K562 (cell line): ENCODE data around the gene EMILIN3.

Experiments used
- CREB1 ChIP-seq, 2 experiments: sonication (generic) in 1 of 2; formaldehyde crosslinking in 1 of 2; IDR thresholded peaks; 2 replicates each; pipeline versions ENCODE4 v1.6.1 to v1.8.0; 2012 to 2022; ENCODE audit warnings: inconsistent platforms in 1 of 2, mild to moderate bottlenecking in 1 of 2, missing genetic modification reagents in 1 of 2, moderate library complexity in 1 of 2
- CREM ChIP-seq: IDR thresholded peaks from 2 replicates; pipeline ENCODE4 v1.6.1; 2014; ENCODE audit warnings: antibody characterized with exemption, low read depth
- NFIC ChIP-seq: fragments of 450-650 bp; IDR thresholded peaks from 2 replicates; pipeline ENCODE4 v1.6.1; 2017; ENCODE audit warnings: mild to moderate bottlenecking, inconsistent platforms
- NFYB ChIP-seq: IDR thresholded peaks from 2 replicates; pipeline ENCODE4 v1.6.1; 2011; ENCODE audit warnings: mild to moderate bottlenecking, moderate library complexity; ENCODE audit not compliant: insufficient read length; ENCODE audit errors: extremely low read depth
- POLR2AphosphoS5 ChIP-seq: IDR thresholded peaks from 2 replicates; pipeline ENCODE4 v1.6.1; 2011; ENCODE audit warnings: mild to moderate bottlenecking, low read depth, low read length, moderate library complexity; ENCODE audit not compliant: control insufficient read depth, insufficient read depth
- ZNF551 ChIP-seq: fragments of 250-450 bp; sonication (Bioruptor Pico); IDR thresholded peaks from 2 replicates; pipeline ENCODE4 v1.5.0; 2021; ENCODE audit warnings: mild to moderate bottlenecking, moderate library complexity
- ZNF707 ChIP-seq: fragments of 250-450 bp; sonication (Bioruptor Pico); conservative IDR thresholded peaks from 2 replicates; pipeline ENCODE4 v1.8.0; 2022; ENCODE audit warnings: inconsistent platforms, mild to moderate bottlenecking, moderate library complexity
- TF ChIP-seq, protein P1 (sequence below), 2 experiments: fragments of 450-650 bp; formaldehyde crosslinking in 1 of 2; IDR thresholded peaks; 2 replicates each; pipeline versions ENCODE4 v1.4.0 to v1.6.1; 2014 to 2020; ENCODE audit warnings: mild to moderate bottlenecking in 2 of 2, borderline replicate concordance in 1 of 2, low read depth in 1 of 2
- TF ChIP-seq, protein P2 (sequence below), 3 experiments: IDR thresholded peaks in 2 of 3; conservative IDR thresholded peaks in 1 of 3; 2 replicates each; pipeline ENCODE4 v1.5.1; 2011 to 2012; ENCODE audit warnings: low read length in 3 of 3, mild to moderate bottlenecking in 3 of 3, control low read depth in 2 of 3, improper control_type of control experiment in 1 of 3, inconsistent platforms in 1 of 3, low read depth in 1 of 3, mixed read lengths in 1 of 3, moderate library complexity in 1 of 3; ENCODE audit not compliant: insufficient read depth in 2 of 3
- TF ChIP-seq, protein P3 (sequence below), 2 experiments: fragments of 450-650 bp in 1 of 2; sonication (generic) in 1 of 2; formaldehyde crosslinking in 1 of 2; IDR thresholded peaks; 2 replicates each; pipeline versions ENCODE4 v1.7.1 to v1.9.0; 2016 to 2022; ENCODE audit warnings: inconsistent platforms in 1 of 2, mild to moderate bottlenecking in 1 of 2, missing genetic modification reagents in 1 of 2

DNA sequence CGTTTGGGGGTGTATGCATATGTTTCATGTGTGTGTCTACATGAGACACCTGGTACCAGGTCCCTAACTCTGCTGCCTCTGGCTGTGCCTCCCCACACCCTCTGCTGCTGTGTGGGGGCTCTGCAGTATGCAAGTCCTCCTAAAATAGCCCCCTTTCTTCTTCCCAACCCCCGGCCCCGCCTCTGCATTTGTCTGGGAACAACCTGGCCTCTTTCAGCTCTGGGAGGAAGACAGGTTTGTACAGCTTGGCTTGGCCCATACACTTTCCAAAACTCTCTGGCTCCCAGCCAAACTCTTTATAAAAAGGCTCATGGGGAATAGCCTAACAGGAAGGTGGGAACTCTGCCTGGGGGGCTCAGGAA is 27.1 kb upstream of the EMILIN3 start:
- TF ChIP-seq, protein P1, sequence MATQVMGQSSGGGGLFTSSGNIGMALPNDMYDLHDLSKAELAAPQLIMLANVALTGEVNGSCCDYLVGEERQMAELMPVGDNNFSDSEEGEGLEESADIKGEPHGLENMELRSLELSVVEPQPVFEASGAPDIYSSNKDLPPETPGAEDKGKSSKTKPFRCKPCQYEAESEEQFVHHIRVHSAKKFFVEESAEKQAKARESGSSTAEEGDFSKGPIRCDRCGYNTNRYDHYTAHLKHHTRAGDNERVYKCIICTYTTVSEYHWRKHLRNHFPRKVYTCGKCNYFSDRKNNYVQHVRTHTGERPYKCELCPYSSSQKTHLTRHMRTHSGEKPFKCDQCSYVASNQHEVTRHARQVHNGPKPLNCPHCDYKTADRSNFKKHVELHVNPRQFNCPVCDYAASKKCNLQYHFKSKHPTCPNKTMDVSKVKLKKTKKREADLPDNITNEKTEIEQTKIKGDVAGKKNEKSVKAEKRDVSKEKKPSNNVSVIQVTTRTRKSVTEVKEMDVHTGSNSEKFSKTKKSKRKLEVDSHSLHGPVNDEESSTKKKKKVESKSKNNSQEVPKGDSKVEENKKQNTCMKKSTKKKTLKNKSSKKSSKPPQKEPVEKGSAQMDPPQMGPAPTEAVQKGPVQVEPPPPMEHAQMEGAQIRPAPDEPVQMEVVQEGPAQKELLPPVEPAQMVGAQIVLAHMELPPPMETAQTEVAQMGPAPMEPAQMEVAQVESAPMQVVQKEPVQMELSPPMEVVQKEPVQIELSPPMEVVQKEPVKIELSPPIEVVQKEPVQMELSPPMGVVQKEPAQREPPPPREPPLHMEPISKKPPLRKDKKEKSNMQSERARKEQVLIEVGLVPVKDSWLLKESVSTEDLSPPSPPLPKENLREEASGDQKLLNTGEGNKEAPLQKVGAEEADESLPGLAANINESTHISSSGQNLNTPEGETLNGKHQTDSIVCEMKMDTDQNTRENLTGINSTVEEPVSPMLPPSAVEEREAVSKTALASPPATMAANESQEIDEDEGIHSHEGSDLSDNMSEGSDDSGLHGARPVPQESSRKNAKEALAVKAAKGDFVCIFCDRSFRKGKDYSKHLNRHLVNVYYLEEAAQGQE (IDR thresholded peaks at IDR 0.05; ENCODE audit: borderline replicate concordance), result no peak
- TF ChIP-seq, protein P1 (CRISPR knock-in tag; IDR thresholded peaks at IDR 0.05; ENCODE audit: low read depth), result no peak
- no peak for TF ChIP-seq ZNF551 (CRISPR knock-in tag)
- TF ChIP-seq, protein P2, sequence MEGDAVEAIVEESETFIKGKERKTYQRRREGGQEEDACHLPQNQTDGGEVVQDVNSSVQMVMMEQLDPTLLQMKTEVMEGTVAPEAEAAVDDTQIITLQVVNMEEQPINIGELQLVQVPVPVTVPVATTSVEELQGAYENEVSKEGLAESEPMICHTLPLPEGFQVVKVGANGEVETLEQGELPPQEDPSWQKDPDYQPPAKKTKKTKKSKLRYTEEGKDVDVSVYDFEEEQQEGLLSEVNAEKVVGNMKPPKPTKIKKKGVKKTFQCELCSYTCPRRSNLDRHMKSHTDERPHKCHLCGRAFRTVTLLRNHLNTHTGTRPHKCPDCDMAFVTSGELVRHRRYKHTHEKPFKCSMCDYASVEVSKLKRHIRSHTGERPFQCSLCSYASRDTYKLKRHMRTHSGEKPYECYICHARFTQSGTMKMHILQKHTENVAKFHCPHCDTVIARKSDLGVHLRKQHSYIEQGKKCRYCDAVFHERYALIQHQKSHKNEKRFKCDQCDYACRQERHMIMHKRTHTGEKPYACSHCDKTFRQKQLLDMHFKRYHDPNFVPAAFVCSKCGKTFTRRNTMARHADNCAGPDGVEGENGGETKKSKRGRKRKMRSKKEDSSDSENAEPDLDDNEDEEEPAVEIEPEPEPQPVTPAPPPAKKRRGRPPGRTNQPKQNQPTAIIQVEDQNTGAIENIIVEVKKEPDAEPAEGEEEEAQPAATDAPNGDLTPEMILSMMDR (IDR thresholded peaks at IDR 0.05 in 2 of 3, conservative IDR thresholded peaks at IDR 0.05 in 1 of 3; ENCODE audit: insufficient read depth in 2 of 3, low read depth in 1 of 3, low read length in 3 of 3), result no peak
- TF ChIP-seq, protein P3, sequence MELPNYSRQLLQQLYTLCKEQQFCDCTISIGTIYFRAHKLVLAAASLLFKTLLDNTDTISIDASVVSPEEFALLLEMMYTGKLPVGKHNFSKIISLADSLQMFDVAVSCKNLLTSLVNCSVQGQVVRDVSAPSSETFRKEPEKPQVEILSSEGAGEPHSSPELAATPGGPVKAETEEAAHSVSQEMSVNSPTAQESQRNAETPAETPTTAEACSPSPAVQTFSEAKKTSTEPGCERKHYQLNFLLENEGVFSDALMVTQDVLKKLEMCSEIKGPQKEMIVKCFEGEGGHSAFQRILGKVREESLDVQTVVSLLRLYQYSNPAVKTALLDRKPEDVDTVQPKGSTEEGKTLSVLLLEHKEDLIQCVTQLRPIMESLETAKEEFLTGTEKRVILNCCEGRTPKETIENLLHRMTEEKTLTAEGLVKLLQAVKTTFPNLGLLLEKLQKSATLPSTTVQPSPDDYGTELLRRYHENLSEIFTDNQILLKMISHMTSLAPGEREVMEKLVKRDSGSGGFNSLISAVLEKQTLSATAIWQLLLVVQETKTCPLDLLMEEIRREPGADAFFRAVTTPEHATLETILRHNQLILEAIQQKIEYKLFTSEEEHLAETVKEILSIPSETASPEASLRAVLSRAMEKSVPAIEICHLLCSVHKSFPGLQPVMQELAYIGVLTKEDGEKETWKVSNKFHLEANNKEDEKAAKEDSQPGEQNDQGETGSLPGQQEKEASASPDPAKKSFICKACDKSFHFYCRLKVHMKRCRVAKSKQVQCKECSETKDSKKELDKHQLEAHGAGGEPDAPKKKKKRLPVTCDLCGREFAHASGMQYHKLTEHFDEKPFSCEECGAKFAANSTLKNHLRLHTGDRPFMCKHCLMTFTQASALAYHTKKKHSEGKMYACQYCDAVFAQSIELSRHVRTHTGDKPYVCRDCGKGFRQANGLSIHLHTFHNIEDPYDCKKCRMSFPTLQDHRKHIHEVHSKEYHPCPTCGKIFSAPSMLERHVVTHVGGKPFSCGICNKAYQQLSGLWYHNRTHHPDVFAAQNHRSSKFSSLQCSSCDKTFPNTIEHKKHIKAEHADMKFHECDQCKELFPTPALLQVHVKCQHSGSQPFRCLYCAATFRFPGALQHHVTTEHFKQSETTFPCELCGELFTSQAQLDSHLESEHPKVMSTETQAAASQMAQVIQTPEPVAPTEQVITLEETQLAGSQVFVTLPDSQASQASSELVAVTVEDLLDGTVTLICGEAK (IDR thresholded peaks at IDR 0.05), result no peak
- TF ChIP-seq, protein P3 (CRISPR knock-in tag; IDR thresholded peaks at IDR 0.05), result no peak
- TF ChIP-seq NFYB, result no peak
- TF ChIP-seq POLR2AphosphoS5, result no peak
- TF ChIP-seq ZNF707 (CRISPR knock-in tag), result no peak
- no peak for TF ChIP-seq CREM
- peak; percentile 55 for TF ChIP-seq NFIC
- TF ChIP-seq CREB1 (IDR thresholded peaks at IDR 0.05), result no peak
- no peak for TF ChIP-seq CREB1 (CRISPR knock-in tag; IDR thresholded peaks at IDR 0.05)
